WTC11 (cell line): ENCODE results near the gene IL17RA. TPM values are rescaled to one million over a fixed set of nuclear protein-coding genes. Genes with fewer than 3 reads are reported as not detected.

Experiments used
- ATAC-seq: fragments of 200-7000 bp; cut with Tn5 transposase; 2 replicates; pipeline ENCODE4 v1.10.0; 2021; ENCODE audit warnings: mild to moderate bottlenecking, moderate library complexity
- CTCF ChIA-PET: fragments of 300-600 bp; sonication (Branson Sonifier 250); formaldehyde crosslinking; loops from one replicate; lab custom pipeline; 2021; ENCODE audit warnings: antibody characterized with exemption; lab: Charles Lee
- POLR2A ChIA-PET: fragments of 350-600 bp; sonication (Branson Sonifier 250); formaldehyde crosslinking; loops from one replicate; lab custom pipeline; 2021; ENCODE audit warnings: antibody characterized with exemption; lab: Charles Lee
- DNase-seq: peaks from one replicate; pipeline ENCODE4 v3.0.0; 2021; ENCODE audit warnings: low spot score
- H3K27ac Mint-ChIP-seq: 2 replicates; pipeline ENCODE4 v1.8.0; 2021; ENCODE audit warnings: mixed read lengths
- H3K27me3 Mint-ChIP-seq: 2 replicates; pipeline ENCODE4 v1.8.0; 2021; ENCODE audit warnings: low read depth, mild to moderate bottlenecking, moderate library complexity, mixed read lengths
- H3K36me3 Mint-ChIP-seq: 2 replicates; pipeline ENCODE4 v1.8.0; 2021; ENCODE audit warnings: mixed read lengths
- H3K4me1 Mint-ChIP-seq: 2 replicates; pipeline ENCODE4 v1.8.0; 2022; ENCODE audit warnings: mixed read lengths
- H3K4me3 Mint-ChIP-seq: 2 replicates; pipeline ENCODE4 v1.8.0; 2021; ENCODE audit warnings: mild to moderate bottlenecking, moderate library complexity, mixed read lengths
- H3K9me3 Mint-ChIP-seq: 2 replicates; pipeline ENCODE4 v1.8.0; 2021; ENCODE audit warnings: mixed read lengths
- ATF2 ChIP-seq: sonication (generic); formaldehyde crosslinking; IDR thresholded peaks from 2 replicates; pipeline ENCODE4 v1.8.1; 2022; ENCODE audit warnings: low read depth, missing genetic modification reagents, borderline replicate concordance
- E2F1 ChIP-seq: sonication (generic); formaldehyde crosslinking; IDR thresholded peaks from 2 replicates; pipeline ENCODE4 v1.8.0; 2022; ENCODE audit warnings: mild to moderate bottlenecking, missing genetic modification reagents
- ESRRA ChIP-seq: sonication (generic); formaldehyde crosslinking; IDR thresholded peaks from 2 replicates; pipeline ENCODE4 v1.8.1; 2022; ENCODE audit warnings: mild to moderate bottlenecking, missing genetic modification reagents, borderline replicate concordance
- FOXK1 ChIP-seq: sonication (generic); formaldehyde crosslinking; IDR thresholded peaks from 2 replicates; pipeline ENCODE4 v1.8.0; 2022; ENCODE audit warnings: mild to moderate bottlenecking, moderate library complexity, missing genetic modification reagents
- GABPB1 ChIP-seq: sonication (generic); formaldehyde crosslinking; IDR thresholded peaks from 2 replicates; pipeline ENCODE4 v1.8.1; 2023; ENCODE audit warnings: mild to moderate bottlenecking, missing genetic modification reagents
- GRHL2 ChIP-seq: fragments of 250-450 bp; sonication (Bioruptor Pico); IDR thresholded peaks from 2 replicates; pipeline ENCODE4 v1.8.0; 2022; ENCODE audit warnings: mild to moderate bottlenecking, moderate library complexity; ENCODE audit not compliant: insufficient replicate concordance, severe bottlenecking
- JUN ChIP-seq: sonication (generic); formaldehyde crosslinking; IDR thresholded peaks from 2 replicates; pipeline ENCODE4 v1.8.0; 2023; ENCODE audit warnings: mild to moderate bottlenecking, missing genetic modification reagents
- KAT7 ChIP-seq: sonication (generic); formaldehyde crosslinking; IDR thresholded peaks from 2 replicates; pipeline ENCODE4 v1.8.1; 2023; ENCODE audit warnings: missing genetic modification reagents, mild to moderate bottlenecking, borderline replicate concordance
- NR3C1 ChIP-seq: sonication (generic); formaldehyde crosslinking; conservative IDR thresholded peaks from 2 replicates; pipeline ENCODE4 v1.8.1; 2023; ENCODE audit warnings: low read depth, mild to moderate bottlenecking, missing genetic modification reagents
- TP53 ChIP-seq: sonication (generic); formaldehyde crosslinking; IDR thresholded peaks from 2 replicates; pipeline ENCODE4 v1.8.1; 2023; ENCODE audit warnings: mild to moderate bottlenecking, missing genetic modification reagents
- ZBTB21 ChIP-seq: sonication (generic); formaldehyde crosslinking; IDR thresholded peaks from 2 replicates; pipeline ENCODE4 v1.8.1; 2023; ENCODE audit warnings: mild to moderate bottlenecking, missing genetic modification reagents, borderline replicate concordance
- ZNF423 ChIP-seq: fragments of 250-450 bp; sonication (Bioruptor Pico); IDR thresholded peaks from 2 replicates; pipeline ENCODE4 v2.1.2; 2022; ENCODE audit warnings: mild to moderate bottlenecking, moderate library complexity
- ZNF671 ChIP-seq: fragments of 250-450 bp; sonication (Bioruptor Pico); IDR thresholded peaks from 2 replicates; pipeline ENCODE4 v1.8.0; 2021; ENCODE audit warnings: mild to moderate bottlenecking
- total RNA-seq: library from RNA; stranded (reverse); gene quantifications from 3 replicates; pipeline ENCODE4 v1.2.3, GENCODE V29; 2021
- TF ChIP-seq, protein P1 (sequence below): fragments of 250-450 bp; sonication (Bioruptor Pico); IDR thresholded peaks from 2 replicates; pipeline ENCODE4 v2.1.2; 2022; ENCODE audit warnings: mild to moderate bottlenecking, moderate library complexity
- TF ChIP-seq, protein P2 (sequence below): fragments of 250-450 bp; sonication (Bioruptor Pico); IDR thresholded peaks from 2 replicates; pipeline ENCODE4 v1.9.0; 2021; ENCODE audit warnings: mild to moderate bottlenecking

IL17RA gene
- total RNA-seq, 1 experiment from 2014 or later, result 7.9 TPM

- Mint-ChIP-seq H3K36me3 (peaks cover 14% of the 10 kb centered on the region), H3K4me1 (no peaks in the 10 kb centered on the region), H3K27me3 (no peaks in the 10 kb centered on the region), H3K9me3 (no peaks in the 10 kb centered on the region), H3K4me3 (no peak overlapping the region), H3K27ac (no peak overlapping the region; the same call in 1 of the 2 replicates)
- POLR2A ChIA-PET, result no interaction called here
- CTCF ChIA-PET, result interaction anchor here (3.6 kb wide), 1 partner anchor 9 kb away, joined by 17 read pairs; no protein-coding TSS in a partner anchor
- TF ChIP-seq ATF2 (CRISPR knock-in tag) (no peak), TP53 (CRISPR knock-in tag) (no peak), E2F1 (CRISPR knock-in tag) (no peak)
- ATAC-seq (no peak), DNase-seq (no peak)
Observed at GRCh38 chr22:17104336-17104935, 19.6 kb downstream of the IL17RA start.

DNA sequence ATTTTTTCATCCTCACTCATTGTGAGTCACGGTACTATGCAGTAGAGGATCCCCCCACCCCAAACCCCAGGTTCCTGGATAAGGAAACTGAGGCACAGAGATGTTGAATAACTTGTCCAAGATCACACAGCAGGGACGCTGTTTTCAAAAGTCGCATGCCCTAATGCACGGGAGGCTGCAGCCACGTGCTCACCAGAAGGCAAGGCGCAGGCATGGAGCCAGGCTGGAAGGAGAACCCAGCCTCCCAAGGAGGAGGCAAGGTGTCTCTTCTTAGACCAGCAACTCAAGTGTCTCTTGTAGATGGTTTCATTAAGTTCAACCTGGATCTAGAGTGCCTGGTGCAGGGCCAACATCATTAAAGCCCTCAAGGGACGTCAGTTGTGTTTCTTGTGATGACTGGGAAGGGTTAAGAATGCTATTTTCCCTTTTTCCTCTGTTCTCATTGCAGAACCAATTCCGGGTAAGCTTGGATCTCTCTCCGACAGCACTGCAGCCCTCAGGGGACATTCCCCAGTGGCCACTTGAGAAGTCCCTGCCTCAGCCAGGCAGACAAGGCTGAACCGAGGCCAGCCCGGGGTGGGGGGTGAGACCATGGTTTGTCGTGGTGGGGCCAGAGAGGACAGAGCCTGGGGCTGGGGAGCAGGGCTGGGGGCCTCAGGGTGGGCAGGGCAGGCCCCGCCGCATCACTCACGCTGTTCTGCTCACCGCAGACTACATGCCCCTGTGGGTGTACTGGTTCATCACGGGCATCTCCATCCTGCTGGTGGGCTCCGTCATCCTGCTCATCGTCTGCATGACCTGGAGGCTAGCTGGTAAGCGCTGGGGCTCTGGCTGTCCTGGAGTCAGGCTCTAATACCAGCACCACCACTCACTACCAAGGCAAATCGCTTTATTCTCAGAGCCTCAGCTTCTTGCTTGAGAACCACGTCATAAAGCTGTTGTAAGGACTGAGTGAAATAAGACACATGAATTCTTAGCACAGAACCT is 20.6 kb downstream of the IL17RA start:
- ATAC-seq (no peak), DNase-seq (no peak)
- ChIA-PET CTCF (interaction anchor here (0.8 to 3.6 kb wide), 5 partner anchors 10 to 1045 kb away, joined by 3 to 17 read pairs (median 5); partner anchors contain the start of gene USP18), POLR2A (no interaction called here)
- H3K27ac Mint-ChIP-seq, result no peak overlapping the region
- no peak for TF ChIP-seq ZBTB21 (CRISPR knock-in tag)
- no peak for TF ChIP-seq ZNF671 (CRISPR knock-in tag)
- no peak for TF ChIP-seq GRHL2 (CRISPR knock-in tag)
- no peak for TF ChIP-seq FOXK1 (CRISPR knock-in tag)
- TF ChIP-seq JUN (CRISPR knock-in tag), result no peak
- no peak for TF ChIP-seq GABPB1
- no peak for TF ChIP-seq ESRRA (CRISPR knock-in tag)
- TF ChIP-seq, protein P1, sequence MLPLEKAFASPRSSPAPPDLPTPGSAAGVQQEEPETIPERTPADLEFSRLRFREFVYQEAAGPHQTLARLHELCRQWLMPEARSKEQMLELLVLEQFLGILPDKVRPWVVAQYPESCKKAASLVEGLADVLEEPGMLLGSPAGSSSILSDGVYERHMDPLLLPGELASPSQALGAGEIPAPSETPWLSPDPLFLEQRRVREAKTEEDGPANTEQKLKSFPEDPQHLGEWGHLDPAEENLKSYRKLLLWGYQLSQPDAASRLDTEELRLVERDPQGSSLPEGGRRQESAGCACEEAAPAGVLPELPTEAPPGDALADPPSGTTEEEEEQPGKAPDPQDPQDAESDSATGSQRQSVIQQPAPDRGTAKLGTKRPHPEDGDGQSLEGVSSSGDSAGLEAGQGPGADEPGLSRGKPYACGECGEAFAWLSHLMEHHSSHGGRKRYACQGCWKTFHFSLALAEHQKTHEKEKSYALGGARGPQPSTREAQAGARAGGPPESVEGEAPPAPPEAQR, result no peak
- TF ChIP-seq, protein P2, sequence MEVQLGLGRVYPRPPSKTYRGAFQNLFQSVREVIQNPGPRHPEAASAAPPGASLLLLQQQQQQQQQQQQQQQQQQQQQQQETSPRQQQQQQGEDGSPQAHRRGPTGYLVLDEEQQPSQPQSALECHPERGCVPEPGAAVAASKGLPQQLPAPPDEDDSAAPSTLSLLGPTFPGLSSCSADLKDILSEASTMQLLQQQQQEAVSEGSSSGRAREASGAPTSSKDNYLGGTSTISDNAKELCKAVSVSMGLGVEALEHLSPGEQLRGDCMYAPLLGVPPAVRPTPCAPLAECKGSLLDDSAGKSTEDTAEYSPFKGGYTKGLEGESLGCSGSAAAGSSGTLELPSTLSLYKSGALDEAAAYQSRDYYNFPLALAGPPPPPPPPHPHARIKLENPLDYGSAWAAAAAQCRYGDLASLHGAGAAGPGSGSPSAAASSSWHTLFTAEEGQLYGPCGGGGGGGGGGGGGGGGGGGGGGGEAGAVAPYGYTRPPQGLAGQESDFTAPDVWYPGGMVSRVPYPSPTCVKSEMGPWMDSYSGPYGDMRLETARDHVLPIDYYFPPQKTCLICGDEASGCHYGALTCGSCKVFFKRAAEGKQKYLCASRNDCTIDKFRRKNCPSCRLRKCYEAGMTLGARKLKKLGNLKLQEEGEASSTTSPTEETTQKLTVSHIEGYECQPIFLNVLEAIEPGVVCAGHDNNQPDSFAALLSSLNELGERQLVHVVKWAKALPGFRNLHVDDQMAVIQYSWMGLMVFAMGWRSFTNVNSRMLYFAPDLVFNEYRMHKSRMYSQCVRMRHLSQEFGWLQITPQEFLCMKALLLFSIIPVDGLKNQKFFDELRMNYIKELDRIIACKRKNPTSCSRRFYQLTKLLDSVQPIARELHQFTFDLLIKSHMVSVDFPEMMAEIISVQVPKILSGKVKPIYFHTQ (CRISPR knock-in tag), result no peak
- TF ChIP-seq NR3C1, result no peak
- no peak for TF ChIP-seq KAT7 (CRISPR knock-in tag)
- no peak for TF ChIP-seq ZNF423 (CRISPR knock-in tag)
- no peaks in the 10 kb centered on the region for H3K9me3 Mint-ChIP-seq
- peaks cover 14% of the 10 kb centered on the region for H3K36me3 Mint-ChIP-seq
- no peak overlapping the region for H3K4me3 Mint-ChIP-seq
- H3K27me3 Mint-ChIP-seq, result no peaks in the 10 kb centered on the region
- H3K4me1 Mint-ChIP-seq, result no peaks in the 10 kb centered on the region
